ENCODE measurements around the gene DAB2. TPM values are rescaled to one million over a fixed set of nuclear protein-coding genes. Genes with fewer than 3 reads are reported as not detected.
A peak's percentile ranks its signal among the peaks of the same experiment; 100 is the strongest.

The DAB2 gene
- total RNA-seq, 2 donors from 2014 or later, result 96.8 to 133 TPM

GRCh38 chr5:39450487-39450886 is 25.7 kb upstream of the DAB2 start:
- DNase-seq (ENCODE audit: low spot score), result no peak
- intact Hi-C loops (cut with DNase I), result no loop called here

GRCh38 chr5:39449591-39449990 is 24.8 kb upstream of the DAB2 start:
- intact Hi-C loops (cut with DNase I), result no loop called here
- DNase-seq (ENCODE audit: low spot score), result no peak

- DNase-seq (ENCODE audit: low spot score), result peak; percentile 80
- intact Hi-C loops (cut with DNase I), result no loop called here
Measured at GRCh38 chr5:39448506-39449128, 23.8 kb upstream of the DAB2 start.

- no peak for DNase-seq (ENCODE audit: low spot score)
- intact Hi-C loops (cut with DNase I), result no loop called here
Measured at GRCh38 chr5:39447968-39448367, 23.2 kb upstream of the DAB2 start.

GRCh38 chr5:39447059-39447458 is 22.3 kb upstream of the DAB2 start:
- no peak for DNase-seq (ENCODE audit: low spot score)
- intact Hi-C loops (cut with DNase I), result no loop called here

- DNase-seq (ENCODE audit: low spot score), result no peak
- intact Hi-C loops (cut with DNase I), result no loop called here
Measured at GRCh38 chr5:39446231-39446630, 21.5 kb upstream of the DAB2 start.

- intact Hi-C loops (cut with DNase I), result no loop called here
- no peak for DNase-seq (ENCODE audit: low spot score)
Measured at GRCh38 chr5:39443911-39444310, 19.1 kb upstream of the DAB2 start.

- intact Hi-C loops (cut with DNase I), result no loop called here
Measured at GRCh38 chr5:39442991-39443390, 18.2 kb upstream of the DAB2 start.

GRCh38 chr5:39441838-39442237 is 17.1 kb upstream of the DAB2 start:
- no peak for DNase-seq (ENCODE audit: low spot score)
- intact Hi-C loops (cut with DNase I), result no loop called here

More at GRCh38 chr5:39442991-39443390, 18.2 kb upstream of the DAB2 start:
- DNase-seq (ENCODE audit: low spot score), result no peak

GRCh38 chr5:39440958-39441624 is 16.3 kb upstream of the DAB2 start:
- DNase-seq (ENCODE audit: low spot score), result no peak
- intact Hi-C loops (cut with DNase I), result no loop called here

- intact Hi-C loops (cut with DNase I), result no loop called here
Measured at GRCh38 chr5:39440192-39440957, 15.6 kb upstream of the DAB2 start.

GRCh38 chr5:39439582-39440162 is 14.9 kb upstream of the DAB2 start:
- intact Hi-C loops (cut with DNase I), result no loop called here

More at GRCh38 chr5:39440192-39440957, 15.6 kb upstream of the DAB2 start:
- no peak for DNase-seq (ENCODE audit: low spot score)

GRCh38 chr5:39437467-39437866 is 12.7 kb upstream of the DAB2 start:
- no peak for DNase-seq (ENCODE audit: low spot score)
- intact Hi-C loops (cut with DNase I), result no loop called here

More at GRCh38 chr5:39439582-39440162, 14.9 kb upstream of the DAB2 start:
- DNase-seq (ENCODE audit: low spot score), result no peak

GRCh38 chr5:39433848-39434247 is 9.1 kb upstream of the DAB2 start:
- no peak for DNase-seq (ENCODE audit: low spot score)
- intact Hi-C loops (cut with DNase I), result no loop called here

- DNase-seq (ENCODE audit: low spot score), result peak; percentile 52
- intact Hi-C loops (cut with DNase I), result no loop called here
Measured at GRCh38 chr5:39432696-39433530, 8.1 kb upstream of the DAB2 start.

- intact Hi-C loops (cut with DNase I), result no loop called here
- no peak for DNase-seq (ENCODE audit: low spot score)
Measured at GRCh38 chr5:39430461-39430860, 5.7 kb upstream of the DAB2 start.

GRCh38 chr5:39428640-39429039 is 3.9 kb upstream of the DAB2 start:
- DNase-seq (ENCODE audit: low spot score), result peak; percentile 63
- intact Hi-C loops (cut with DNase I), result no loop called here

- DNase-seq (ENCODE audit: low spot score), result no peak
Measured at GRCh38 chr5:39427633-39428032, 2.9 kb upstream of the DAB2 start.

GRCh38 chr5:39427229-39427628 is 2.4 kb upstream of the DAB2 start:
- no peak for DNase-seq (ENCODE audit: low spot score)
- intact Hi-C loops (cut with DNase I), result no loop called here

More at GRCh38 chr5:39427633-39428032, 2.9 kb upstream of the DAB2 start:
- intact Hi-C loops (cut with DNase I), result no loop called here

Measured in posterior vena cava (tissue), 2 donors.